GM08714 (cell line): ENCODE data around the gene SLAIN1.

Source experiments
- H3K4me3 ChIP-seq: fragments of 200-500 bp; sonication (Bioruptor generic); 2 replicates; pipeline ENCODE4 v1.5.1; 2014; ENCODE audit warnings: mild to moderate bottlenecking, low read length, inconsistent platforms
- ZNF274 ChIP-seq: IDR thresholded peaks from 2 replicates; pipeline ENCODE4 v1.6.1; 2012; ENCODE audit warnings: mild to moderate bottlenecking, low read depth, low read length

SLAIN1 gene

GRCh38 chr13:77751513-77752456 lies 54.3 kb downstream of the SLAIN1 start:
- TF ChIP-seq ZNF274, result no peak

GRCh38 chr13:77752512-77753069 lies 55.1 kb downstream of the SLAIN1 start:
- TF ChIP-seq ZNF274, result no peak
- H3K4me3 ChIP-seq, result no peak overlapping the region

More at GRCh38 chr13:77751513-77752456, 54.3 kb downstream of the SLAIN1 start:
- H3K4me3 ChIP-seq, result no peak overlapping the region

- TF ChIP-seq ZNF274, result no peak
- H3K4me3 ChIP-seq, result no peak overlapping the region
These were observed 63.4 kb downstream of the SLAIN1 start for GRCh38 chr13:77760893-77761292.

GRCh38 chr13:77767413-77767812 lies 69.9 kb downstream of the SLAIN1 start:
- no peak for TF ChIP-seq ZNF274
- no peak overlapping the region for H3K4me3 ChIP-seq

DNA sequence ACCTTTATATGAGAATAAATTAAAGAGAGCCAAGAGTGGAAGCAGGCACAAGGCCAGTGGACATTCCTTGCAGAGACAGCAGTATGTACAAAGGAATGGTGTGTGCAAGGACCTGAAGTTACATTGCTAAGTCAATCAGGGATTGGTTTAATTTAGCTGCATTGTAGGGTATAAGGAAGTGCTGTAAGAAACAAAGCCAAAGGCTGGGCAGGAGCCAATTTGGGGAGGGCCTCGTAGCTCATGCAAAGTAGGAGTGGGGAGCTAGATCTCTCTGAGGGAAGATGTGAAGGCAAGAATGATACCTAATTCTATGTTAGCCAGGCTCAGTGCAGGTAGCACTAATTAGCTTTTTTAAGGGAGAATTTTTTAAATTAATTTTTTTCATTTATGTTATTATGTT lies 76.7 kb downstream of the SLAIN1 start:
- TF ChIP-seq ZNF274, result no peak

DNA sequence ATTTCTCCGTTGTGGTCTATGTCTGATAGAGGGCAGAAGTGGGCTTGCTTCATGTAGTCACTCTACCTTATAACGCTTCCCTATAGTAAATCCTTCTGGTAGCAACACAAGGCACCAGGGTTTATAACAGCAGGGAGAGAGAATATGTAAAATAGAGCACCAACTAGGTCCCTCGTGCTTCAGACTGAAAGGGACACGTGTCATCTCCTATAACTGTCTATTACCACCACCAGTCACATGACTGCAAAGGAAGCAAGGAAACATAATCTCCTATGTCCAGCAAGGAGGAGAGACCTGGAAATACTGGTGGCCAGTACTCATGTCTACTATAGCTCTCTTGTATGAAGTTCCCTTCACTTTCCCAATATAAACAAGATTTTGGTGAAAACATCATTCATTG lies 79.2 kb downstream of the SLAIN1 start:
- no peak overlapping the region for H3K4me3 ChIP-seq
- no peak for TF ChIP-seq ZNF274

More for the DNA sequence above, 76.7 kb downstream of the SLAIN1 start:
- H3K4me3 ChIP-seq, result no peak overlapping the region

DNA sequence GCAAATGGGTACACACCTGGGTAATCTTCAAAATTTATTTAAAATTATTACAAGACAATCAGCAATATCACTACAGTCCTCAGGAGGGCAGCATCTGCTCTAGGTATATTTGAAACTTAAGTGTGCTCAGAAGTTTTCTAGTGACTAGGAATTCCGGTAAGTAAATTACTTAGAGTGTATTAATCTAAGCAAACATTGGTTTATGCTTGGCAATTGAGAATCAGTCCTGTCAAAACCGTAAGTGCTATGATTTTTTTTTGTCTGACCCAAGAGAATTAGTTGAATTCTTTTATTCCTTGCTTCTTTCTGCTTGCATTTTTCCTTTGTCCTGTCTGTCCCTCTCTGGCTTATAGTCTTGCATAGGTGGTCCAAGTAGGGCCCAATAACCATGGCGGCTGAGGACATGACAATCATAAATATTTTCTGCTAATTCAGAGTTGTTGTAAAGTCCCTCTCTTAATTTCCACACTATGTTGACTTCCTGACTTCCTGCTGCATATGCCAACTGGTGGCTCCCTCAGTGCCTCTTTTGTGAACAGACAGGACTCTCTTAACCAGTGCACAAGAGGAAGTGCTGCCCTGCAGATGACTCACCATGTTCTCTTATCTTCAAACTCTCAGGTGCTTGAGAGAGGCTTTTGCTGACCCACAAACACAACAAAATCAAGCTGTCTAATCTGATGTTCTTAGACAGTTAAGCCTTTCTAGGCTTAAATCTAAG lies 82.2 kb downstream of the SLAIN1 start:
- H3K4me3 ChIP-seq, result no peak overlapping the region
- TF ChIP-seq ZNF274, result no peak

GRCh38 chr13:77781808-77782207 lies 84.3 kb downstream of the SLAIN1 start:
- TF ChIP-seq ZNF274, result no peak
- no peak overlapping the region for H3K4me3 ChIP-seq

GRCh38 chr13:77784515-77784914 lies 87.0 kb downstream of the SLAIN1 start:
- no peak for TF ChIP-seq ZNF274

GRCh38 chr13:77786695-77787287 lies 89.3 kb downstream of the SLAIN1 start:
- no peak for TF ChIP-seq ZNF274
- H3K4me3 ChIP-seq, result no peak overlapping the region

More at GRCh38 chr13:77784515-77784914, 87.0 kb downstream of the SLAIN1 start:
- H3K4me3 ChIP-seq, result no peak overlapping the region

DNA sequence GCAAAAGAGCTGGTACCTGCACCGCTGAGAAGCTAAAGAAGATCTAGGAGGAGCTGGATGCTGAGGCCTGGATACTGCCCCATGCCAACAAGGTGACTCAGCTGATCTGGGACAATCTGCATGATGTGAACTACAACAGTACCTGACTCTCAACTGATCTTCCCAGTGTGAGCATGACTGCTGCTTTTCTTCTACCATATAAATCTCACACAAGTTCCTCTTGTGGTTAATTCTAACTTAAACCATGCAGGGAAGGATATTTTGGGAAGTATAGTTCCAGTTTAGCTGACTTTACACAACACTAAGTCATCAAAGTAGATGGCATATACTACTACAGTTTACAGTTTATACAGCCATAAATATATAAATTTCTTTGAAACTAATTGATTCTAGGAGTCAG lies 91.9 kb downstream of the SLAIN1 start:
- H3K4me3 ChIP-seq, result no peak overlapping the region
- TF ChIP-seq ZNF274, result no peak

GRCh38 chr13:77800219-77800618 lies 102.7 kb downstream of the SLAIN1 start:
- no peak for TF ChIP-seq ZNF274

GRCh38 chr13:77806518-77806917 lies 109.0 kb downstream of the SLAIN1 start:
- no peak for TF ChIP-seq ZNF274
- no peak overlapping the region for H3K4me3 ChIP-seq

More at GRCh38 chr13:77800219-77800618, 102.7 kb downstream of the SLAIN1 start:
- H3K4me3 ChIP-seq, result no peak overlapping the region
